ENCODE measurements around the gene MSI2.

The MSI2 gene

GRCh38 chr17:57532966-57533365 is 276.6 kb downstream of the MSI2 start:
- DNase-seq: no peak

GRCh38 chr17:57533684-57534305 is 277.5 kb downstream of the MSI2 start:
- no peak for DNase-seq

- DNase-seq: no peak
These were observed 278.5 kb downstream of the MSI2 start for GRCh38 chr17:57534863-57535248.

- DNase-seq: peak; percentile 75
These were observed 279.1 kb downstream of the MSI2 start for GRCh38 chr17:57535249-57535966.

- DNase-seq: no peak
These were observed 280.0 kb downstream of the MSI2 start for GRCh38 chr17:57536289-57536688.

GRCh38 chr17:57536789-57537523 is 280.6 kb downstream of the MSI2 start:
- DNase-seq: no peak

GRCh38 chr17:57537524-57538410 is 281.4 kb downstream of the MSI2 start:
- DNase-seq: no peak

- no peak for DNase-seq
These were observed 282.6 kb downstream of the MSI2 start for GRCh38 chr17:57538736-57539456.

GRCh38 chr17:57539529-57540301 is 283.4 kb downstream of the MSI2 start:
- no peak for DNase-seq

GRCh38 chr17:57540596-57540995 is 284.3 kb downstream of the MSI2 start:
- DNase-seq: no peak

GRCh38 chr17:57541049-57541448 is 284.7 kb downstream of the MSI2 start:
- DNase-seq: no peak

GRCh38 chr17:57541472-57542394 is 285.4 kb downstream of the MSI2 start:
- no peak for DNase-seq

GRCh38 chr17:57542510-57542909 is 286.2 kb downstream of the MSI2 start:
- no peak for DNase-seq

GRCh38 chr17:57543230-57543629 is 286.9 kb downstream of the MSI2 start:
- no peak for DNase-seq

- peak; percentile 89 for DNase-seq
These were observed 288.1 kb downstream of the MSI2 start for GRCh38 chr17:57544401-57544800.

GRCh38 chr17:57544834-57545463 is 288.6 kb downstream of the MSI2 start:
- peak; percentile 93 for DNase-seq

GRCh38 chr17:57545731-57546342 is 289.5 kb downstream of the MSI2 start:
- peak; percentile 89 for DNase-seq

- peak; percentile 16 for DNase-seq
These were observed 292.4 kb downstream of the MSI2 start for GRCh38 chr17:57548421-57549410.

Data from NCI-H1092 treated with DMSO at 0.1 percent for 48 hours (cell line).